Measurements from ENCODE around the gene NFILZ. TPM values are rescaled to one million over a fixed set of nuclear protein-coding genes. Genes with fewer than 3 reads are reported as not detected.

The NFILZ gene
- total RNA-seq, 3 donors from 2014 or later: not detected

DNA sequence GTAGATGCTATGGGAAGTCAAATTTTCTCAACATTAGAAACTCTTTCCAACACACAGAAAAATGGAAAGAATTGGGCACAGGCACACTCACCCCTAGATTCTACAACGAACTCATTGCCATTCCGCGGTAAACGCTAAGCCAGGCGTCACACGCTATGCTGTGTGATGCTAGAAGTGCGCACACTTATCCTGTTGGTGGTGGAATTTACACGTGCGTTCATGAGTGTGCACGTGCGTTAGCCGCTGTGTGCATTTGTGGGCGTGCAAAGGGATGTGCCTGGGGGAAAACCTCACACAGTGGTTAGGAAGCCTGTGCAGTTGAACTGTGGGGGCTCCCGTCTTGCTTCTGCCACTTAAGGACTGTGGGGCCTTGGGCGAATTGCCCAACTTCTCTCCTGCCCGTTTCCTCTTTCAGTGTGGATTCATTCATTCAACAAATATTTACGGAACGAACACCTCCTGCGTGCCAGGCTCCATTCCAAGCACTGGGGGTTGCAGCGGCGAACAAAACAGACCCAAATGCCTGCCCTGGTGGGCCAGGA, 7.7 kb downstream of the NFILZ start:
- H3K36me3 ChIP-seq: no peaks in the 10 kb centered on the region
- TF ChIP-seq POLR2A (IDR thresholded peaks at IDR 0.05) (no peak), POLR2AphosphoS5 (IDR thresholded peaks at IDR 0.05) (no peak)
- TF ChIP-seq, protein P1, sequence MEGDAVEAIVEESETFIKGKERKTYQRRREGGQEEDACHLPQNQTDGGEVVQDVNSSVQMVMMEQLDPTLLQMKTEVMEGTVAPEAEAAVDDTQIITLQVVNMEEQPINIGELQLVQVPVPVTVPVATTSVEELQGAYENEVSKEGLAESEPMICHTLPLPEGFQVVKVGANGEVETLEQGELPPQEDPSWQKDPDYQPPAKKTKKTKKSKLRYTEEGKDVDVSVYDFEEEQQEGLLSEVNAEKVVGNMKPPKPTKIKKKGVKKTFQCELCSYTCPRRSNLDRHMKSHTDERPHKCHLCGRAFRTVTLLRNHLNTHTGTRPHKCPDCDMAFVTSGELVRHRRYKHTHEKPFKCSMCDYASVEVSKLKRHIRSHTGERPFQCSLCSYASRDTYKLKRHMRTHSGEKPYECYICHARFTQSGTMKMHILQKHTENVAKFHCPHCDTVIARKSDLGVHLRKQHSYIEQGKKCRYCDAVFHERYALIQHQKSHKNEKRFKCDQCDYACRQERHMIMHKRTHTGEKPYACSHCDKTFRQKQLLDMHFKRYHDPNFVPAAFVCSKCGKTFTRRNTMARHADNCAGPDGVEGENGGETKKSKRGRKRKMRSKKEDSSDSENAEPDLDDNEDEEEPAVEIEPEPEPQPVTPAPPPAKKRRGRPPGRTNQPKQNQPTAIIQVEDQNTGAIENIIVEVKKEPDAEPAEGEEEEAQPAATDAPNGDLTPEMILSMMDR (IDR thresholded peaks at IDR 0.05): no peak
- intact Hi-C loops (cut with DNase I; ENCODE audit: low total_unique reads): loop anchor here (10.0 kb wide), 1 partner anchor 533 kb away; no protein-coding TSS in a partner anchor
- H3K27me3 ChIP-seq: no peaks in the 10 kb centered on the region
- no peak overlapping the region for H3K27ac ChIP-seq
- H3K9me3 ChIP-seq: peaks cover 3 to 6% of the 10 kb centered on the region in 2 donors
- no peak overlapping the region for H3K4me3 ChIP-seq
- DNase-seq (ENCODE audit: low spot score in 2 of 2): no peak
- H3K4me1 ChIP-seq: no peaks in the 10 kb centered on the region

- Histone ChIP-seq H3K4me1 (no peaks in the 10 kb centered on the region), H3K27ac (no peak overlapping the region), H3K4me3 (no peak overlapping the region), H3K36me3 (no peaks in the 10 kb centered on the region), H3K9me3 (peaks cover 3 to 6% of the 10 kb centered on the region in 2 donors), H3K27me3 (no peaks in the 10 kb centered on the region)
- intact Hi-C loops (cut with DNase I; ENCODE audit: low total_unique reads): loop anchor here (10.0 kb wide), 1 partner anchor 535 kb away; no protein-coding TSS in a partner anchor
- DNase-seq (ENCODE audit: low spot score in 2 of 2): no peak
- no peak for TF ChIP-seq POLR2A (IDR thresholded peaks at IDR 0.05)
- TF ChIP-seq, protein P1 (IDR thresholded peaks at IDR 0.05): no peak
Observed at GRCh38 chr19:8639821-8640401, 9.5 kb downstream of the NFILZ start.

DNA sequence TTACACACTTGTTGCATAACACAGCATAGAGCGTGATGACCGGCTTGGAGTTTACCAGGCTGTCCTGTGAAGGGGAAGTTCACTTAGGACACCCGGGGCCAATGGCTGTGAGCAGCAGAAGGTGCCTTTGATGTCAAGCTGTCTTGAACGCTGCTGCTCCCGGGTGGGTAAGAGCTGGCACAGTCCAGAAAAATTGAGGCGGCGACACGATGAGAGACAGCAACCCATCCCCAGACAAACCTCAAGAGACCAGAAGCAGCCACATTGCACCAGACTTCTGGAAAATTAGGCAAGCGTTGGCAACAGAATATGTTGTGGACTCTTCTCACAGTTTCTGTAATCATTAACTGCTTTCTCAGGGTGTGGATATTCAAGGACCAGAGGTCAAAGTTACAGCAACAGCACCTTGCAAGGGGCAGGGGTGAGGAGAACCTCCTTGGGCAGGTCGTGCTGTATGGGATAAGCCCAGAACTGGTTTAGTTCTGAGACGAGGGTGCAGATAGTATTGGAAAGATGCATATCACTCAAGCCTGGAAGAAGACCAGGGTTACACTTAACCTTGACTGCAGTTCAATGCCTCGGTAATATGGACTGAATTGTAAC, 10.1 kb downstream of the NFILZ start:
- no peak for DNase-seq (ENCODE audit: low spot score in 2 of 2)
- no peak overlapping the region for H3K4me3 ChIP-seq
- TF ChIP-seq POLR2AphosphoS5 (IDR thresholded peaks at IDR 0.05) (peak in 1 of 3 donors; percentile 25), POLR2A (IDR thresholded peaks at IDR 0.05) (no peak)
- TF ChIP-seq, protein P1 (IDR thresholded peaks at IDR 0.05): no peak
- H3K36me3 ChIP-seq: no peaks in the 10 kb centered on the region
- intact Hi-C loops (cut with DNase I; ENCODE audit: low total_unique reads): no loop called here
- no peaks in the 10 kb centered on the region for H3K4me1 ChIP-seq
- no peaks in the 10 kb centered on the region for H3K27me3 ChIP-seq
- H3K9me3 ChIP-seq: peaks cover 3 to 6% of the 10 kb centered on the region in 2 donors
- no peak overlapping the region for H3K27ac ChIP-seq

DNA sequence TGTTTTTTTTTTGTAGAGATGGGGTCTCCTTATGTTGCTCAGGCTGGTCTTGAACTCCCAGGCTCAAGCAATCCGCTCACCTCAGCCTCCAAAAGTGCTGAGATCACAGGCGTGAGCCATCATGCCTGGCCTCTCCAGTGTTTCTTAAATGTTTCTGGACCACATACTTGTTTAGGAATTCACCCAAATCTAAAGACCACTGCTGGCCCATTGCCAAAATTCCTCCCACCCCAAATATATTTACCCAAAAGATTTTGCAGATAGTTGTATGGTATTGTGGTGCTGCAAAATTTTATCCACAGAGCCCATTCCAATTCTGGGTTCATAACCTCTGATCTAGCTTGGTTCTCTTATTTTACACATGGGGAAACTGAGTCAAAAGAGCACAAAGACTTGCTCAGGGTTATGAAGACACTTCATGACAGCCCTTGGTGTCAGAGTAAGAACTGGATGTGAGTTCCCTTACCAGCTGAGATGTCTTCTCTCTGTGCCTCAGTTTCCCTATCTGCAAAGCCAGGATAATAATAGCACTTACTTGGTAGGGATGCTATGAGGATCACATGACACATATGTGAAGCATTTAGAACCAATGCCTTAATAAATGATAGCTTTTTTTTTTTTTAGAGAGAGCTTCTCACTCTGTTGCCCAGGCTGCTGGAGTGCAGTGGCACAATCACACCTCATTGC, 10.9 kb downstream of the NFILZ start:
- Histone ChIP-seq H3K9me3 (peaks cover 3 to 6% of the 10 kb centered on the region in 2 donors), H3K36me3 (no peaks in the 10 kb centered on the region), H3K27ac (no peak overlapping the region), H3K4me1 (no peaks in the 10 kb centered on the region), H3K4me3 (no peak overlapping the region), H3K27me3 (peaks cover 0 to 3% of the 10 kb centered on the region in 2 donors)
- TF ChIP-seq, protein P1 (IDR thresholded peaks at IDR 0.05): no peak
- TF ChIP-seq POLR2AphosphoS5 (IDR thresholded peaks at IDR 0.05): no peak
- TF ChIP-seq POLR2A (IDR thresholded peaks at IDR 0.05): no peak
- intact Hi-C loops (cut with DNase I; ENCODE audit: low total_unique reads): no loop called here
- DNase-seq (ENCODE audit: low spot score in 2 of 2): no peak
